HEK293 (cell line): ENCODE results near the gene CRTC2.

Source experiments
- GLIS2 ChIP-seq: fragments of 450-650 bp; formaldehyde crosslinking; IDR thresholded peaks from 2 replicates; pipeline ENCODE4 v1.5.1; 2016; ENCODE audit warnings: missing biosample characterization, missing genetic modification characterization
- HOXC10 ChIP-seq: sonication (generic); formaldehyde crosslinking; IDR thresholded peaks from 2 replicates; pipeline ENCODE4 v1.8.1; 2023; ENCODE audit warnings: mild to moderate bottlenecking, missing genetic modification reagents
- KLF7 ChIP-seq: fragments of 450-650 bp; formaldehyde crosslinking; IDR thresholded peaks from 2 replicates; pipeline ENCODE4 v1.5.1; 2016; ENCODE audit warnings: missing biosample characterization, missing genetic modification characterization, borderline replicate concordance
- SCRT2 ChIP-seq: fragments of 450-650 bp; formaldehyde crosslinking; IDR thresholded peaks from 2 replicates; pipeline ENCODE4 v1.5.1; 2016; ENCODE audit warnings: missing biosample characterization, missing genetic modification characterization
- SP7 ChIP-seq: fragments of 450-650 bp; formaldehyde crosslinking; IDR thresholded peaks from 2 replicates; pipeline ENCODE4 v1.5.1; 2016; ENCODE audit warnings: missing biosample characterization, missing genetic modification characterization
- ZNF132 ChIP-seq: fragments of 450-650 bp; formaldehyde crosslinking; IDR thresholded peaks from 2 replicates; pipeline ENCODE4 v1.5.1; 2017; ENCODE audit warnings: missing biosample characterization, missing genetic modification characterization, borderline replicate concordance
- ZNF140 ChIP-seq: fragments of 450-650 bp; formaldehyde crosslinking; IDR thresholded peaks from 2 replicates; pipeline ENCODE4 v1.5.1; 2016; ENCODE audit warnings: missing biosample characterization, missing genetic modification characterization
- ZNF146 ChIP-seq: fragments of 450-650 bp; formaldehyde crosslinking; IDR thresholded peaks from 2 replicates; pipeline ENCODE4 v1.5.1; 2016; ENCODE audit warnings: missing biosample characterization, missing genetic modification characterization
- ZNF214 ChIP-seq: fragments of 450-650 bp; formaldehyde crosslinking; IDR thresholded peaks from 2 replicates; pipeline ENCODE4 v1.5.1; 2017; ENCODE audit warnings: missing biosample characterization, mild to moderate bottlenecking, missing genetic modification characterization, borderline replicate concordance
- ZNF274 ChIP-seq, 2 experiments: fragments of 200-500 bp in 1 of 2; fragments of 450-650 bp in 1 of 2; sonication (Bioruptor generic) in 1 of 2; formaldehyde crosslinking in 1 of 2; IDR thresholded peaks; 2 replicates each; pipeline versions ENCODE4 v1.5.1 to v1.6.1; 2014 to 2016; ENCODE audit warnings: borderline replicate concordance in 1 of 2, inconsistent platforms in 1 of 2, low read length in 1 of 2, missing biosample characterization in 1 of 2, missing genetic modification characterization in 1 of 2
- ZNF311 ChIP-seq: fragments of 450-650 bp; formaldehyde crosslinking; IDR thresholded peaks from 2 replicates; pipeline ENCODE4 v1.5.1; 2017; ENCODE audit warnings: missing biosample characterization, missing genetic modification characterization, borderline replicate concordance
- ZNF324 ChIP-seq: fragments of 450-650 bp; formaldehyde crosslinking; IDR thresholded peaks from 2 replicates; pipeline ENCODE4 v1.5.1; 2016; ENCODE audit warnings: missing biosample characterization, missing genetic modification characterization
- ZNF404 ChIP-seq: fragments of 450-650 bp; formaldehyde crosslinking; IDR thresholded peaks from 2 replicates; pipeline ENCODE4 v1.5.1; 2017; ENCODE audit warnings: missing biosample characterization, missing genetic modification characterization
- ZNF473 ChIP-seq: fragments of 450-650 bp; formaldehyde crosslinking; IDR thresholded peaks from 2 replicates; pipeline ENCODE4 v1.5.1; 2017; ENCODE audit warnings: missing biosample characterization, missing genetic modification characterization
- ZNF596 ChIP-seq: fragments of 450-650 bp; IDR thresholded peaks from 2 replicates; pipeline ENCODE4 v1.5.0; 2018; ENCODE audit warnings: missing biosample characterization, mild to moderate bottlenecking, missing genetic modification characterization, moderate library complexity
- ZNF624 ChIP-seq: fragments of 450-650 bp; formaldehyde crosslinking; IDR thresholded peaks from 2 replicates; pipeline ENCODE4 v1.5.1; 2017; ENCODE audit warnings: missing biosample characterization, missing genetic modification characterization
- ZNF664 ChIP-seq: fragments of 450-650 bp; formaldehyde crosslinking; IDR thresholded peaks from 2 replicates; pipeline ENCODE4 v1.5.1; 2016; ENCODE audit warnings: missing biosample characterization, missing genetic modification characterization
- ZNF670 ChIP-seq: fragments of 450-650 bp; formaldehyde crosslinking; IDR thresholded peaks from 2 replicates; pipeline ENCODE4 v1.5.1; 2016; ENCODE audit warnings: missing biosample characterization, missing genetic modification characterization, low read depth
- ZNF677 ChIP-seq: fragments of 450-650 bp; IDR thresholded peaks from 2 replicates; pipeline ENCODE4 v1.5.0; 2018; ENCODE audit warnings: missing biosample characterization, mild to moderate bottlenecking, missing genetic modification characterization, moderate library complexity
- ZNF76 ChIP-seq: fragments of 450-650 bp; formaldehyde crosslinking; IDR thresholded peaks from 2 replicates; pipeline ENCODE4; 2016; ENCODE audit warnings: low read depth, missing biosample characterization, missing genetic modification characterization, borderline replicate concordance
- ZNF785 ChIP-seq: fragments of 450-650 bp; formaldehyde crosslinking; IDR thresholded peaks from 2 replicates; pipeline ENCODE4 v1.5.1; 2016; ENCODE audit warnings: missing biosample characterization, missing genetic modification characterization
- TF ChIP-seq, protein P1 (sequence below): fragments of 450-650 bp; formaldehyde crosslinking; IDR thresholded peaks from 2 replicates; pipeline ENCODE4 v1.5.1; 2017; ENCODE audit warnings: missing biosample characterization, missing genetic modification characterization
- TF ChIP-seq, protein P2 (sequence below): fragments of 450-650 bp; formaldehyde crosslinking; IDR thresholded peaks from 2 replicates; pipeline ENCODE4 v1.5.1; 2016; ENCODE audit warnings: missing biosample characterization, missing genetic modification characterization
- TF ChIP-seq, protein P3 (sequence below): fragments of 450-650 bp; formaldehyde crosslinking; IDR thresholded peaks from 2 replicates; pipeline ENCODE4 v1.5.1; 2016; ENCODE audit warnings: missing biosample characterization, missing genetic modification characterization
- TF ChIP-seq, protein P4 (sequence below): fragments of 450-650 bp; formaldehyde crosslinking; IDR thresholded peaks from 2 replicates; pipeline ENCODE4 v1.5.1; 2016; ENCODE audit warnings: missing biosample characterization, missing genetic modification characterization
- TF ChIP-seq, protein P5 (sequence below): fragments of 450-650 bp; formaldehyde crosslinking; IDR thresholded peaks from 2 replicates; pipeline ENCODE4 v1.5.1; 2016; ENCODE audit warnings: missing biosample characterization, missing genetic modification characterization
- TF ChIP-seq, protein P6 (sequence below): fragments of 450-650 bp; formaldehyde crosslinking; IDR thresholded peaks from 2 replicates; pipeline ENCODE4 v1.5.1; 2016; ENCODE audit warnings: missing biosample characterization, missing genetic modification characterization
- TF ChIP-seq, protein P7 (sequence below): fragments of 450-650 bp; IDR thresholded peaks from 2 replicates; pipeline ENCODE4 v1.5.1; 2018; ENCODE audit warnings: missing biosample characterization, missing genetic modification characterization

Gene CRTC2

DNA sequence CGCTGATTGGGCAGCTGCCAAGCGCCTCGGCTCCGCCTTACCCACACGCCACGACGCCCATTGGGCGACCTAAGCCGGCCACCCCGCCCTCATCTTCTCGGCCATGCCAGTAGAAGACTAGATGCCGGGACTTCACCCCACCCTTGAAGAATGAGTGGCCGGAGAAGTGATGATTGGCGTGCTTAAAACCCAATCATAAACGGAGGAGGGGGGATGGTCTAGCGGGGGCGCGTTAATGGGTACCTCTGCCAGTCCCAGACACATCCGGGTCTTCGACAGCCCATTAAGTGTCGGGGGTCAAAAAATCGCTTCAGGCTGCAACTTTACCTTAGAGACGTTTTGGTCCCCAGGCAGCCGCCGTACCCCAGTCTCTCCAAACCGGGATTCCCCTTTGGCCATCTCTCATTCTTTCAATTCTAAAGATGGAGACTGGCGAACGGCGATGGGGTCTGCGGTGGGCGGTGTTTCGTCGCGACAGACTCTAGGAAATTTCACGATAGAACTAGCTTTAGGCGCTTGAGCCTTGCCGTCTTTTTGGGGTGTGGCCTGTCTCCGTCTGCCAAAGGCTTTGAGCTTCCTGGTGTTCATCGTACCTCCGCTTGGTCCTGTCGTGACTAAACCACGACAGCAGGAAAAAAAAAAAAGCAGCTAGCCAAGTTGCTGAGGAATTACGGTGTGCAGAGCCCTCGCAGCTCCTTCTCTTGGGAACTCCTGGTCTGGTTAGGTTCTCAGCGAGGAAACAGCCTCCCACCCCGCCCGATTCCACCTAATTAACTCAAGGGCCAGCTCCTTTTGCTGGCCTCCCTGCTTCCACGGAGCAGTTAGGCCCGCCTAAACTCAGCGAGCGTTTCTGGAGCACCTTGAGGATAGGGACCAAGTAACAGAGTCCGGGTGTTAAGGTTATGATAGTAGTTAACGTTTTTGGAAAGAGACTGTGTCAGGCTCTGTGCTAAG lies 35.2 kb downstream of the CRTC2 start, which contains the start of gene GATAD2B (continued):
- peak; percentile 43; the same call in 1 of the 2 replicates for TF ChIP-seq ZNF76 (tag by site-specific recombination)
- no peak for TF ChIP-seq ZNF677 (tag by site-specific recombination)
- TF ChIP-seq ZNF624 (tag by site-specific recombination) = no peak
- TF ChIP-seq, protein P1, sequence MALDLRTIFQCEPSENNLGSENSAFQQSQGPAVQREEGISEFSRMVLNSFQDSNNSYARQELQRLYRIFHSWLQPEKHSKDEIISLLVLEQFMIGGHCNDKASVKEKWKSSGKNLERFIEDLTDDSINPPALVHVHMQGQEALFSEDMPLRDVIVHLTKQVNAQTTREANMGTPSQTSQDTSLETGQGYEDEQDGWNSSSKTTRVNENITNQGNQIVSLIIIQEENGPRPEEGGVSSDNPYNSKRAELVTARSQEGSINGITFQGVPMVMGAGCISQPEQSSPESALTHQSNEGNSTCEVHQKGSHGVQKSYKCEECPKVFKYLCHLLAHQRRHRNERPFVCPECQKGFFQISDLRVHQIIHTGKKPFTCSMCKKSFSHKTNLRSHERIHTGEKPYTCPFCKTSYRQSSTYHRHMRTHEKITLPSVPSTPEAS (tag by site-specific recombination) = no peak; the same call in 1 of the 2 replicates
- TF ChIP-seq ZNF473 (tag by site-specific recombination) = no peak
- TF ChIP-seq, protein P2, sequence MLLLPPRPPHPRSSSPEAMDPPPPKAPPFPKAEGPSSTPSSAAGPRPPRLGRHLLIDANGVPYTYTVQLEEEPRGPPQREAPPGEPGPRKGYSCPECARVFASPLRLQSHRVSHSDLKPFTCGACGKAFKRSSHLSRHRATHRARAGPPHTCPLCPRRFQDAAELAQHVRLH (tag by site-specific recombination) = peak; percentile 79
- TF ChIP-seq ZNF274 (IDR thresholded peaks at IDR 0.05; ENCODE audit: low read length) = no peak
- no peak for TF ChIP-seq ZNF274 (tag by site-specific recombination; IDR thresholded peaks at IDR 0.05; ENCODE audit: borderline replicate concordance)
- peak; percentile 56; the same call in 1 of the 2 replicates for TF ChIP-seq ZNF324
- TF ChIP-seq SP7 (tag by site-specific recombination) = peak; percentile 73
- TF ChIP-seq ZNF132 (tag by site-specific recombination) = no peak
- TF ChIP-seq GLIS2 (tag by site-specific recombination) = peak; percentile 55
- TF ChIP-seq, protein P3, sequence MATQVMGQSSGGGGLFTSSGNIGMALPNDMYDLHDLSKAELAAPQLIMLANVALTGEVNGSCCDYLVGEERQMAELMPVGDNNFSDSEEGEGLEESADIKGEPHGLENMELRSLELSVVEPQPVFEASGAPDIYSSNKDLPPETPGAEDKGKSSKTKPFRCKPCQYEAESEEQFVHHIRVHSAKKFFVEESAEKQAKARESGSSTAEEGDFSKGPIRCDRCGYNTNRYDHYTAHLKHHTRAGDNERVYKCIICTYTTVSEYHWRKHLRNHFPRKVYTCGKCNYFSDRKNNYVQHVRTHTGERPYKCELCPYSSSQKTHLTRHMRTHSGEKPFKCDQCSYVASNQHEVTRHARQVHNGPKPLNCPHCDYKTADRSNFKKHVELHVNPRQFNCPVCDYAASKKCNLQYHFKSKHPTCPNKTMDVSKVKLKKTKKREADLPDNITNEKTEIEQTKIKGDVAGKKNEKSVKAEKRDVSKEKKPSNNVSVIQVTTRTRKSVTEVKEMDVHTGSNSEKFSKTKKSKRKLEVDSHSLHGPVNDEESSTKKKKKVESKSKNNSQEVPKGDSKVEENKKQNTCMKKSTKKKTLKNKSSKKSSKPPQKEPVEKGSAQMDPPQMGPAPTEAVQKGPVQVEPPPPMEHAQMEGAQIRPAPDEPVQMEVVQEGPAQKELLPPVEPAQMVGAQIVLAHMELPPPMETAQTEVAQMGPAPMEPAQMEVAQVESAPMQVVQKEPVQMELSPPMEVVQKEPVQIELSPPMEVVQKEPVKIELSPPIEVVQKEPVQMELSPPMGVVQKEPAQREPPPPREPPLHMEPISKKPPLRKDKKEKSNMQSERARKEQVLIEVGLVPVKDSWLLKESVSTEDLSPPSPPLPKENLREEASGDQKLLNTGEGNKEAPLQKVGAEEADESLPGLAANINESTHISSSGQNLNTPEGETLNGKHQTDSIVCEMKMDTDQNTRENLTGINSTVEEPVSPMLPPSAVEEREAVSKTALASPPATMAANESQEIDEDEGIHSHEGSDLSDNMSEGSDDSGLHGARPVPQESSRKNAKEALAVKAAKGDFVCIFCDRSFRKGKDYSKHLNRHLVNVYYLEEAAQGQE (tag by site-specific recombination) = 0 out of 2 replicates have a peak, but pooled peaks have one; percentile 55
- TF ChIP-seq ZNF311 (tag by site-specific recombination) = no peak
- TF ChIP-seq, protein P4, sequence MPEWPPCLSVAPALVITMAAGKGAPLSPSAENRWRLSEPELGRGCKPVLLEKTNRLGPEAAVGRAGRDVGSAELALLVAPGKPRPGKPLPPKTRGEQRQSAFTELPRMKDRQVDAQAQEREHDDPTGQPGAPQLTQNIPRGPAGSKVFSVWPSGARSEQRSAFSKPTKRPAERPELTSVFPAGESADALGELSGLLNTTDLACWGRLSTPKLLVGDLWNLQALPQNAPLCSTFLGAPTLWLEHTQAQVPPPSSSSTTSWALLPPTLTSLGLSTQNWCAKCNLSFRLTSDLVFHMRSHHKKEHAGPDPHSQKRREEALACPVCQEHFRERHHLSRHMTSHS (tag by site-specific recombination) = no peak
- no peak for TF ChIP-seq ZNF664 (tag by site-specific recombination)
- TF ChIP-seq KLF7 (tag by site-specific recombination) = peak; percentile 87
- TF ChIP-seq SCRT2 (tag by site-specific recombination) = no peak
- TF ChIP-seq, protein P5, sequence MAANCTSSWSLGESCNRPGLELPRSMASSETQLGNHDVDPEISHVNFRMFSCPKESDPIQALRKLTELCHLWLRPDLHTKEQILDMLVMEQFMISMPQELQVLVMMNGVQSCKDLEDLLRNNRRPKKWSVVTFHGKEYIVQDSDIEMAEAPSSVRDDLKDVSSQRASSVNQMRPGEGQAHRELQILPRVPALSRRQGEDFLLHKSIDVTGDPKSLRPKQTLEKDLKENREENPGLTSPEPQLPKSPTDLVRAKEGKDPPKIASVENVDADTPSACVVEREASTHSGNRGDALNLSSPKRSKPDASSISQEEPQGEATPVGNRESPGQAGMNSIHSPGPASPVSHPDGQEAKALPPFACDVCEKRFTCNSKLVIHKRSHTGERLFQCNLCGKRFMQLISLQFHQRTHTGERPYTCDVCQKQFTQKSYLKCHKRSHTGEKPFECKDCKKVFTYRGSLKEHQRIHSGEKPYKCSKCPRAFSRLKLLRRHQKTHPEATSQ (tag by site-specific recombination) = 0 out of 2 replicates have a peak, but pooled peaks have one; percentile 79
- no peak for TF ChIP-seq ZNF785
- TF ChIP-seq ZNF214 (tag by site-specific recombination) = no peak
- no peak for TF ChIP-seq ZNF146 (tag by site-specific recombination)
- no peak for TF ChIP-seq ZNF670
- no peak for TF ChIP-seq ZNF404 (tag by site-specific recombination)
- no peak for TF ChIP-seq HOXC10 (CRISPR knock-in tag)
- TF ChIP-seq, protein P6, sequence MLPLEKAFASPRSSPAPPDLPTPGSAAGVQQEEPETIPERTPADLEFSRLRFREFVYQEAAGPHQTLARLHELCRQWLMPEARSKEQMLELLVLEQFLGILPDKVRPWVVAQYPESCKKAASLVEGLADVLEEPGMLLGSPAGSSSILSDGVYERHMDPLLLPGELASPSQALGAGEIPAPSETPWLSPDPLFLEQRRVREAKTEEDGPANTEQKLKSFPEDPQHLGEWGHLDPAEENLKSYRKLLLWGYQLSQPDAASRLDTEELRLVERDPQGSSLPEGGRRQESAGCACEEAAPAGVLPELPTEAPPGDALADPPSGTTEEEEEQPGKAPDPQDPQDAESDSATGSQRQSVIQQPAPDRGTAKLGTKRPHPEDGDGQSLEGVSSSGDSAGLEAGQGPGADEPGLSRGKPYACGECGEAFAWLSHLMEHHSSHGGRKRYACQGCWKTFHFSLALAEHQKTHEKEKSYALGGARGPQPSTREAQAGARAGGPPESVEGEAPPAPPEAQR = no peak; the same call in 1 of the 2 replicates
- TF ChIP-seq ZNF596 (tag by site-specific recombination) = no peak
- no peak for TF ChIP-seq ZNF140
- TF ChIP-seq, protein P7, sequence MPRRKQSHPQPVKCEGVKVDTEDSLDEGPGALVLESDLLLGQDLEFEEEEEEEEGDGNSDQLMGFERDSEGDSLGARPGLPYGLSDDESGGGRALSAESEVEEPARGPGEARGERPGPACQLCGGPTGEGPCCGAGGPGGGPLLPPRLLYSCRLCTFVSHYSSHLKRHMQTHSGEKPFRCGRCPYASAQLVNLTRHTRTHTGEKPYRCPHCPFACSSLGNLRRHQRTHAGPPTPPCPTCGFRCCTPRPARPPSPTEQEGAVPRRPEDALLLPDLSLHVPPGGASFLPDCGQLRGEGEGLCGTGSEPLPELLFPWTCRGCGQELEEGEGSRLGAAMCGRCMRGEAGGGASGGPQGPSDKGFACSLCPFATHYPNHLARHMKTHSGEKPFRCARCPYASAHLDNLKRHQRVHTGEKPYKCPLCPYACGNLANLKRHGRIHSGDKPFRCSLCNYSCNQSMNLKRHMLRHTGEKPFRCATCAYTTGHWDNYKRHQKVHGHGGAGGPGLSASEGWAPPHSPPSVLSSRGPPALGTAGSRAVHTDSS = no peak
